ENCODE data around the gene MAPK1. TPM values are rescaled to one million over a fixed set of nuclear protein-coding genes. Genes with fewer than 3 reads are reported as not detected.
"Not testable (repeated sequence)": the region's sequence is repeated elsewhere in the genome, so short reads cannot be mapped to it uniquely, and the experiment has no call there.

The MAPK1 gene
- total RNA-seq, 1 donor from 2014 or later: 148 TPM

- Mint-ChIP-seq H3K4me1 (ENCODE audit: low read depth, unreplicated experiment) (peaks cover 7% of the 10 kb centered on the region), H3K9me3 (ENCODE audit: unreplicated experiment) (no peaks in the 10 kb centered on the region), H3K4me3 (ENCODE audit: unreplicated experiment) (no peak overlapping the region), H3K36me3 (ENCODE audit: low read depth, unreplicated experiment) (peaks cover 6% of the 10 kb centered on the region), H3K27ac (ENCODE audit: unreplicated experiment) (peak overlapping the region; percentile 4), H3K27me3 (ENCODE audit: low read depth, unreplicated experiment) (no peaks in the 10 kb centered on the region)
- peaks cover 5% of the 10 kb centered on the region for H3K4me1 ChIP-seq (ENCODE audit: insufficient read depth, low read length)
- FAIRE-seq (no peak), DNase-seq (ENCODE audit: low read depth) (peak; percentile 61)
- no peak overlapping the region for H2AFZ ChIP-seq (ENCODE audit: low read depth, low read length)
- H4K20me1 ChIP-seq (ENCODE audit: insufficient read depth, low read length): peaks cover 25% of the 10 kb centered on the region
- peaks cover 10% of the 10 kb centered on the region for H3K36me3 ChIP-seq (ENCODE audit: insufficient read depth, low read length)
- no peak overlapping the region for H3K4me3 ChIP-seq (ENCODE audit: insufficient read depth, low read depth, low read length)
- H3K4me2 ChIP-seq (ENCODE audit: low read length): no peak overlapping the region
- no peaks in the 10 kb centered on the region for H3K9me3 ChIP-seq (ENCODE audit: insufficient read depth, low read depth, low read length)
- H3K79me2 ChIP-seq (ENCODE audit: insufficient read depth, low read length): no peaks in the 10 kb centered on the region
- peak overlapping the region; percentile 10 for H3K27ac ChIP-seq (ENCODE audit: low read depth, low read length)
- no peak overlapping the region for H3K9ac ChIP-seq (ENCODE audit: low read length)
- H3K27me3 ChIP-seq (ENCODE audit: insufficient read depth, low read length): no peaks in the 10 kb centered on the region
- TF ChIP-seq EZH2 (IDR thresholded peaks at IDR 0.05; ENCODE audit: insufficient read depth, low read length): no peak
- no peak for TF ChIP-seq CTCF (IDR thresholded peaks at IDR 0.05; ENCODE audit: insufficient read depth, low read depth, low read length)
Measured at GRCh38 chr22:21791635-21792625, 75.5 kb downstream of the MAPK1 start.

- H3K4me2 ChIP-seq (ENCODE audit: low read length); H3K4me1 ChIP-seq (ENCODE audit: insufficient read depth, low read length); H3K27me3 ChIP-seq (ENCODE audit: insufficient read depth, low read length); H3K4me3 Mint-ChIP-seq (ENCODE audit: unreplicated experiment); H3K9ac ChIP-seq (ENCODE audit: low read length); FAIRE-seq; H3K4me1 Mint-ChIP-seq (ENCODE audit: low read depth, unreplicated experiment); H2AFZ ChIP-seq (ENCODE audit: low read depth, low read length); H3K79me2 ChIP-seq (ENCODE audit: insufficient read depth, low read length); H3K27ac Mint-ChIP-seq (ENCODE audit: unreplicated experiment); DNase-seq (ENCODE audit: low read depth); H3K27me3 Mint-ChIP-seq (ENCODE audit: low read depth, unreplicated experiment); H3K9me3 Mint-ChIP-seq (ENCODE audit: unreplicated experiment); H3K36me3 Mint-ChIP-seq (ENCODE audit: low read depth, unreplicated experiment); H3K9me3 ChIP-seq (ENCODE audit: insufficient read depth, low read depth, low read length); H3K4me3 ChIP-seq (ENCODE audit: insufficient read depth, low read depth, low read length): not testable (repeated sequence)
- Histone ChIP-seq H3K36me3 (ENCODE audit: insufficient read depth, low read length) (peaks cover 11% of the 10 kb centered on the region), H3K27ac (ENCODE audit: low read depth, low read length) (peak overlapping the region; percentile 10), H4K20me1 (ENCODE audit: insufficient read depth, low read length) (peaks cover 20% of the 10 kb centered on the region)
Measured at GRCh38 chr22:21790849-21791610, 76.4 kb downstream of the MAPK1 start.

- no peak overlapping the region for H3K4me2 ChIP-seq (ENCODE audit: low read length)
- FAIRE-seq (no peak), DNase-seq (ENCODE audit: low read depth) (no peak)
- H3K4me1 ChIP-seq (ENCODE audit: insufficient read depth, low read length): peaks cover 5% of the 10 kb centered on the region
- H3K27ac ChIP-seq (ENCODE audit: low read depth, low read length): no peak overlapping the region
- Mint-ChIP-seq H3K36me3 (ENCODE audit: low read depth, unreplicated experiment) (peaks cover 4% of the 10 kb centered on the region), H3K4me3 (ENCODE audit: unreplicated experiment) (no peak overlapping the region), H3K27ac (ENCODE audit: unreplicated experiment) (no peak overlapping the region), H3K4me1 (ENCODE audit: low read depth, unreplicated experiment) (peaks cover 7% of the 10 kb centered on the region), H3K27me3 (ENCODE audit: low read depth, unreplicated experiment) (no peaks in the 10 kb centered on the region), H3K9me3 (ENCODE audit: unreplicated experiment) (no peaks in the 10 kb centered on the region)
- H3K27me3 ChIP-seq (ENCODE audit: insufficient read depth, low read length): no peaks in the 10 kb centered on the region
- peaks cover 11% of the 10 kb centered on the region for H3K36me3 ChIP-seq (ENCODE audit: insufficient read depth, low read length)
- H4K20me1 ChIP-seq (ENCODE audit: insufficient read depth, low read length): peaks cover 20% of the 10 kb centered on the region
- TF ChIP-seq EZH2 (IDR thresholded peaks at IDR 0.05; ENCODE audit: insufficient read depth, low read length) (no peak), CTCF (IDR thresholded peaks at IDR 0.05; ENCODE audit: insufficient read depth, low read depth, low read length) (no peak)
- no peak overlapping the region for H3K9ac ChIP-seq (ENCODE audit: low read length)
- no peak overlapping the region for H3K4me3 ChIP-seq (ENCODE audit: insufficient read depth, low read depth, low read length)
- no peaks in the 10 kb centered on the region for H3K9me3 ChIP-seq (ENCODE audit: insufficient read depth, low read depth, low read length)
- H3K79me2 ChIP-seq (ENCODE audit: insufficient read depth, low read length): no peaks in the 10 kb centered on the region
- no peak overlapping the region for H2AFZ ChIP-seq (ENCODE audit: low read depth, low read length)
Measured at GRCh38 chr22:21790359-21790758, 77.1 kb downstream of the MAPK1 start.

- H3K9me3 ChIP-seq (ENCODE audit: insufficient read depth, low read depth, low read length); H3K4me3 ChIP-seq (ENCODE audit: insufficient read depth, low read depth, low read length); H3K9ac ChIP-seq (ENCODE audit: low read length); H3K4me1 ChIP-seq (ENCODE audit: insufficient read depth, low read length); H3K27ac Mint-ChIP-seq (ENCODE audit: unreplicated experiment); DNase-seq (ENCODE audit: low read depth); H3K4me1 Mint-ChIP-seq (ENCODE audit: low read depth, unreplicated experiment); H3K27me3 ChIP-seq (ENCODE audit: insufficient read depth, low read length); H3K9me3 Mint-ChIP-seq (ENCODE audit: unreplicated experiment); H2AFZ ChIP-seq (ENCODE audit: low read depth, low read length); H3K27me3 Mint-ChIP-seq (ENCODE audit: low read depth, unreplicated experiment); H3K27ac ChIP-seq (ENCODE audit: low read depth, low read length); H3K36me3 Mint-ChIP-seq (ENCODE audit: low read depth, unreplicated experiment); H3K4me3 Mint-ChIP-seq (ENCODE audit: unreplicated experiment); FAIRE-seq; H3K79me2 ChIP-seq (ENCODE audit: insufficient read depth, low read length); H3K4me2 ChIP-seq (ENCODE audit: low read length): not testable (repeated sequence)
- peaks cover 18% of the 10 kb centered on the region for H3K36me3 ChIP-seq (ENCODE audit: insufficient read depth, low read length)
- H4K20me1 ChIP-seq (ENCODE audit: insufficient read depth, low read length): peaks cover 26% of the 10 kb centered on the region
Measured at GRCh38 chr22:21787565-21787964, 79.9 kb downstream of the MAPK1 start.
